IMR-90 (cell line): Measurements from ENCODE around the gene NBPF4. TPM values are rescaled to one million over a fixed set of nuclear protein-coding genes. Genes with fewer than 3 reads are reported as not detected.

Experiments
- ATAC-seq: fragments of 200-7000 bp; cut with Tn5 transposase; 2 replicates; pipeline ENCODE4 v1.9.1; 2020; ENCODE audit warnings: low read depth, mild to moderate bottlenecking, moderate library complexity
- BruUV-seq: library from RNA; stranded (reverse); fragments of 400-500 nt; replicated peaks from 2 replicates; lab custom pipeline; 2021; lab: Mats Ljungman, UMichigan
- CTCF ChIA-PET: fragments of 300-600 bp; formaldehyde crosslinking; extraction: SDS; loops from one replicate; lab custom pipeline; 2021; ENCODE audit warnings: antibody characterized with exemption; lab: Yijun Ruan, JAX
- POLR2A ChIA-PET: fragments of 300-600 bp; sonication (Branson Sonifier 250); formaldehyde crosslinking; loops from one replicate; lab custom pipeline; 2022; ENCODE audit warnings: antibody characterized with exemption; ENCODE audit not compliant: unreplicated experiment; lab: Charles Lee
- DNase-seq: peaks from one replicate; pipeline ENCODE4 v3.0.0; 2013
- H2AFZ ChIP-seq: replicated peaks from 2 replicates; pipeline ENCODE3; 2013; ENCODE audit warnings: low read length, mild to moderate bottlenecking; ENCODE audit not compliant: poor library complexity
- H2AK5ac ChIP-seq: 2 replicates; pipeline ENCODE4 v1.6.1; 2013; ENCODE audit warnings: low read depth, low read length, inconsistent platforms
- H2AK9ac ChIP-seq: replicated peaks from 2 replicates; pipeline ENCODE3; 2013; ENCODE audit warnings: mild to moderate bottlenecking, low read depth, low read length, moderate library complexity; ENCODE audit not compliant: poor library complexity
- H2BK120ac ChIP-seq: 2 replicates; pipeline ENCODE4 v1.6.1; 2013; ENCODE audit warnings: low read depth, low read length, inconsistent platforms
- H2BK15ac ChIP-seq: 3 replicates; pipeline ENCODE4 v1.6.1; 2013; ENCODE audit warnings: low read depth, low read length, inconsistent platforms
- H2BK20ac ChIP-seq: 2 replicates; pipeline ENCODE4 v1.6.1; 2013; ENCODE audit warnings: low read depth, mild to moderate bottlenecking, inconsistent platforms, low read length, moderate library complexity
- H2BK5ac ChIP-seq: 2 replicates; pipeline ENCODE4 v1.6.1; 2013; ENCODE audit warnings: mild to moderate bottlenecking, low read depth, low read length, inconsistent platforms; ENCODE audit not compliant: poor library complexity, severe bottlenecking
- H3K14ac ChIP-seq: replicated peaks from 2 replicates; pipeline ENCODE4 v1.6.1; 2013; ENCODE audit warnings: low read depth, low read length, inconsistent platforms
- H3K18ac ChIP-seq: 2 replicates; pipeline ENCODE4 v1.6.1; 2013; ENCODE audit warnings: low read depth, low read length, control low read depth
- H3K23ac ChIP-seq: 2 replicates; pipeline ENCODE4 v1.6.1; 2013; ENCODE audit warnings: low read depth, low read length, inconsistent platforms
- H3K27ac ChIP-seq: 2 replicates; pipeline ENCODE4 v1.5.1; 2013; ENCODE audit warnings: mild to moderate bottlenecking, control low read depth, low read length; ENCODE audit not compliant: insufficient read depth
- H3K27me3 ChIP-seq: 2 replicates; pipeline ENCODE4 v1.6.1; 2013; ENCODE audit warnings: low read length; ENCODE audit not compliant: control insufficient read depth, insufficient read depth
- H3K36me3 ChIP-seq: 2 replicates; pipeline ENCODE4 v1.6.1; 2013; ENCODE audit warnings: low read length, mixed read lengths; ENCODE audit not compliant: control insufficient read depth, insufficient read depth
- H3K4ac ChIP-seq: 2 replicates; pipeline ENCODE4 v1.6.1; 2013; ENCODE audit warnings: low read depth, low read length, inconsistent platforms
- H3K4me1 ChIP-seq: 2 replicates; pipeline ENCODE4 v1.6.1; 2013; ENCODE audit warnings: low read length, mixed read lengths; ENCODE audit not compliant: control insufficient read depth, insufficient read depth
- H3K4me2 ChIP-seq: 2 replicates; pipeline ENCODE4 v1.6.1; 2013; ENCODE audit warnings: low read depth, mild to moderate bottlenecking, control low read depth, low read length, moderate library complexity
- H3K4me3 ChIP-seq: 2 replicates; pipeline ENCODE4 v1.5.1; 2013; ENCODE audit warnings: low read depth, mild to moderate bottlenecking, control low read depth, low read length, moderate library complexity; ENCODE audit not compliant: insufficient read depth
- H3K56ac ChIP-seq: 2 replicates; pipeline ENCODE4 v1.6.1; 2013; ENCODE audit warnings: low read length, inconsistent platforms; ENCODE audit not compliant: insufficient read depth; ENCODE audit errors: extremely low read depth
- H3K79me1 ChIP-seq, 2 experiments: 2 replicates each; pipeline ENCODE4 v1.6.1; 2013; ENCODE audit warnings: low read length in 2 of 2, inconsistent platforms in 1 of 2, low read depth in 1 of 2
- H3K9ac ChIP-seq: 2 replicates; pipeline ENCODE4 v1.6.1; 2013; ENCODE audit warnings: low read depth, low read length, control low read depth
- H3K9me1 ChIP-seq: 2 replicates; pipeline ENCODE4 v1.6.1; 2013; ENCODE audit warnings: low read length, inconsistent platforms; ENCODE audit not compliant: insufficient read depth
- H3K9me3 ChIP-seq: 2 replicates; pipeline ENCODE4 v1.6.1; 2013; ENCODE audit warnings: low read length; ENCODE audit not compliant: control insufficient read depth, insufficient read depth
- H4K20me1 ChIP-seq: 2 replicates; pipeline ENCODE4 v1.6.1; 2013; ENCODE audit warnings: low read length, inconsistent platforms; ENCODE audit not compliant: insufficient read depth
- H4K5ac ChIP-seq: 2 replicates; pipeline ENCODE4 v1.6.1; 2013; ENCODE audit warnings: mild to moderate bottlenecking, low read depth, low read length, control low read depth
- H4K8ac ChIP-seq, 2 experiments: 2 replicates each; pipeline ENCODE4 v1.6.1; 2013; ENCODE audit warnings: low read depth in 2 of 2, low read length in 2 of 2, control low read depth in 1 of 2, inconsistent platforms in 1 of 2
- H4K91ac ChIP-seq: 2 replicates; pipeline ENCODE4 v1.6.1; 2013; ENCODE audit warnings: low read depth, low read length, inconsistent platforms; ENCODE audit not compliant: insufficient read depth
- BHLHE40 ChIP-seq: fragments of 150-350 bp; IDR thresholded peaks from 2 replicates; pipeline ENCODE4 v1.6.1; 2016; ENCODE audit warnings: mild to moderate bottlenecking, low read depth, low read length
- CEBPB ChIP-seq: IDR thresholded peaks from 2 replicates; pipeline ENCODE4 v1.6.1; 2012; ENCODE audit warnings: low read depth, low read length, improper control_type of control experiment
- CHD1 ChIP-seq: IDR thresholded peaks from 2 replicates; pipeline ENCODE4 v1.6.1; 2012; ENCODE audit warnings: low read depth, low read length, improper control_type of control experiment
- FOS ChIP-seq: fragments of 150-350 bp; IDR thresholded peaks from 2 replicates; pipeline ENCODE4 v1.6.1; 2016; ENCODE audit warnings: low read depth, low read length
- MAFK ChIP-seq: IDR thresholded peaks from 2 replicates; pipeline ENCODE4 v1.6.1; 2012; ENCODE audit warnings: low read depth, low read length, improper control_type of control experiment
- MAZ ChIP-seq: IDR thresholded peaks from 2 replicates; pipeline ENCODE4 v1.6.1; 2012; ENCODE audit warnings: low read depth, mild to moderate bottlenecking, low read length, improper control_type of control experiment, moderate library complexity, borderline replicate concordance
- MXI1 ChIP-seq: IDR thresholded peaks from 2 replicates; pipeline ENCODE4 v1.6.1; 2012; ENCODE audit warnings: low read depth, mild to moderate bottlenecking, low read length, moderate library complexity, borderline replicate concordance
- NFE2L2 ChIP-seq: fragments of 150-350 bp; IDR thresholded peaks from 2 replicates; pipeline ENCODE4 v1.6.1; 2016; ENCODE audit warnings: low read depth, mild to moderate bottlenecking, low read length
- POLR2A ChIP-seq: IDR thresholded peaks from 2 replicates; pipeline ENCODE4 v1.6.1; 2012; ENCODE audit warnings: mild to moderate bottlenecking, low read depth, low read length
- RAD21 ChIP-seq: IDR thresholded peaks from 2 replicates; pipeline ENCODE4 v1.6.1; 2012; ENCODE audit warnings: low read length, improper control_type of control experiment
- RCOR1 ChIP-seq: IDR thresholded peaks from 2 replicates; pipeline ENCODE4 v1.6.1; 2012; ENCODE audit warnings: mild to moderate bottlenecking, low read length, improper control_type of control experiment; ENCODE audit not compliant: insufficient replicate concordance
- RFX5 ChIP-seq: IDR thresholded peaks from 2 replicates; pipeline ENCODE4 v1.8.0; 2012; ENCODE audit warnings: low read depth, mild to moderate bottlenecking, low read length, moderate library complexity
- SMC3 ChIP-seq: fragments of 150-350 bp; IDR thresholded peaks from 2 replicates; pipeline ENCODE4 v1.6.1; 2016; ENCODE audit warnings: low read depth, mild to moderate bottlenecking, antibody characterized with exemption, low read length, moderate library complexity
- WGBS, 2 experiments: methylation state at CpG; one replicate each; pipeline versions ENCODE4 v1.1.5 to v1.1.7; 2013; ENCODE audit warnings: missing lambda C conversion rate in 2 of 2; ENCODE audit not compliant: insufficient read length in 1 of 2; ENCODE audit errors: extremely low coverage in 2 of 2; 5-methylcytosine and 5-hydroxymethylcytosine counted together
- dilution Hi-C: fragments of 300-500 bp; cut with HindIII; formaldehyde crosslinking; loops from one replicate; pipeline ENCODE4 v1.14.3; 2018; ENCODE audit warnings: low sequenced_read_pairs; ENCODE audit not compliant: unreplicated experiment
- in situ Hi-C: fragments of 300-500 bp; cut with MboI; formaldehyde crosslinking; loops from 3 replicates; pipeline ENCODE4 v1.14.3; 2019; ENCODE audit warnings: low sequenced_read_pairs, inconsistent platforms, mixed read lengths
- intact Hi-C: fragments of 100-400 bp; cut with micrococcal nuclease; formaldehyde crosslinking; loops from 2 replicates; pipeline ENCODE4 v1.10.0; 2022
- polyA plus RNA-seq, 3 experiments: library from polyadenylated mRNA; depleted of rRNA; stranded (reverse); fragments of >200 nt; gene quantifications; 2 replicates each; pipeline ENCODE4 v1.2.3, GENCODE V29; 2012; ENCODE audit warnings: low replicate concordance in 1 of 3
- total RNA-seq: library from RNA; depleted of rRNA; stranded (reverse); fragments of >200 nt; gene quantifications from 2 replicates; pipeline ENCODE4 v1.2.3, GENCODE V29; 2012
- TF ChIP-seq, protein P1 (sequence below): fragments of 150-350 bp; IDR thresholded peaks from 2 replicates; pipeline ENCODE4 v1.6.1; 2016; ENCODE audit warnings: low read depth, mild to moderate bottlenecking, low read length, moderate library complexity, borderline replicate concordance
- TF ChIP-seq, protein P2 (sequence below): fragments of 150-350 bp; IDR thresholded peaks from 2 replicates; pipeline ENCODE4 v1.6.1; 2017; ENCODE audit warnings: mild to moderate bottlenecking, antibody characterized with exemption, low read length, low read depth
- TF ChIP-seq, protein P3 (sequence below): conservative IDR thresholded peaks from 2 replicates; pipeline ENCODE4 v1.5.1; 2012; ENCODE audit warnings: mild to moderate bottlenecking, low read depth, low read length, improper control_type of control experiment

The NBPF4 gene
- total and polyA plus RNA-seq, 2 of the 4 experiments (the other 2 are of a cell fraction) = not detected

DNA sequence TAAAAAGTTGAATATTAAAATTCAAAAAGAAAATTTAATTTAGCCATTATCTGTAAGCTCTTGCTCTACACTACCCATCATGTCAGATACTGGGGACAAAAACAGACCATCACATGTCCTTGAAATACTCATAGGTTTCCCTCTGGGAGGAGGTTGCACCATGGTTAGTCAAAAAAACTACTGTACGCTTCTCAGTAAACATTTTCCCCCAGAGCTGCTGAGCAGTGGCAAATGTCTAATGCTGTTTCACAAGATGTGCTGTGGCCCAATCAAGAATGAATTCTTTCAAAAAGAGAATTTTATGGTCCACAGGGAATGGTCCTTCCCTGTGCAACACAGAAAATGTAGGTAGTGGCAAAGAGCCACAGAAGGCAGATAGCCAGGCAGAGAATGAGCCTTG, 49.8 kb downstream of the NBPF4 start:
- H3K9ac ChIP-seq = no peak overlapping the region
- no peak overlapping the region for H3K23ac ChIP-seq
- H2BK20ac ChIP-seq = no peak overlapping the region
- H3K18ac ChIP-seq = no peak overlapping the region
- no peak overlapping the region for H3K27ac ChIP-seq
- POLR2A ChIA-PET = no interaction called here
- H4K20me1 ChIP-seq = peaks cover 47% of the 10 kb centered on the region; the same call in 1 of the 2 replicates
- no peak overlapping the region for H3K4me3 ChIP-seq
- H3K56ac ChIP-seq = no peak overlapping the region
- peaks cover 19% of the 10 kb centered on the region for H3K36me3 ChIP-seq
- no peak for ATAC-seq
- TF ChIP-seq POLR2A = no peak
- TF ChIP-seq FOS = no peak
- no peak for TF ChIP-seq RCOR1
- TF ChIP-seq, protein P1, sequence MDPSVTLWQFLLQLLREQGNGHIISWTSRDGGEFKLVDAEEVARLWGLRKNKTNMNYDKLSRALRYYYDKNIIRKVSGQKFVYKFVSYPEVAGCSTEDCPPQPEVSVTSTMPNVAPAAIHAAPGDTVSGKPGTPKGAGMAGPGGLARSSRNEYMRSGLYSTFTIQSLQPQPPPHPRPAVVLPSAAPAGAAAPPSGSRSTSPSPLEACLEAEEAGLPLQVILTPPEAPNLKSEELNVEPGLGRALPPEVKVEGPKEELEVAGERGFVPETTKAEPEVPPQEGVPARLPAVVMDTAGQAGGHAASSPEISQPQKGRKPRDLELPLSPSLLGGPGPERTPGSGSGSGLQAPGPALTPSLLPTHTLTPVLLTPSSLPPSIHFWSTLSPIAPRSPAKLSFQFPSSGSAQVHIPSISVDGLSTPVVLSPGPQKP = no peak
- TF ChIP-seq CHD1 = no peak
- TF ChIP-seq, protein P2, sequence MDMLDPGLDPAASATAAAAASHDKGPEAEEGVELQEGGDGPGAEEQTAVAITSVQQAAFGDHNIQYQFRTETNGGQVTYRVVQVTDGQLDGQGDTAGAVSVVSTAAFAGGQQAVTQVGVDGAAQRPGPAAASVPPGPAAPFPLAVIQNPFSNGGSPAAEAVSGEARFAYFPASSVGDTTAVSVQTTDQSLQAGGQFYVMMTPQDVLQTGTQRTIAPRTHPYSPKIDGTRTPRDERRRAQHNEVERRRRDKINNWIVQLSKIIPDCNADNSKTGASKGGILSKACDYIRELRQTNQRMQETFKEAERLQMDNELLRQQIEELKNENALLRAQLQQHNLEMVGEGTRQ = no peak
- TF ChIP-seq MAZ = no peak
- no peak for TF ChIP-seq CEBPB
- no peak for TF ChIP-seq RFX5
- no peak for TF ChIP-seq SMC3
- TF ChIP-seq RAD21 = no peak
- no peak for TF ChIP-seq MAFK
- TF ChIP-seq MXI1 = no peak
- TF ChIP-seq BHLHE40 = no peak
- TF ChIP-seq, protein P3, sequence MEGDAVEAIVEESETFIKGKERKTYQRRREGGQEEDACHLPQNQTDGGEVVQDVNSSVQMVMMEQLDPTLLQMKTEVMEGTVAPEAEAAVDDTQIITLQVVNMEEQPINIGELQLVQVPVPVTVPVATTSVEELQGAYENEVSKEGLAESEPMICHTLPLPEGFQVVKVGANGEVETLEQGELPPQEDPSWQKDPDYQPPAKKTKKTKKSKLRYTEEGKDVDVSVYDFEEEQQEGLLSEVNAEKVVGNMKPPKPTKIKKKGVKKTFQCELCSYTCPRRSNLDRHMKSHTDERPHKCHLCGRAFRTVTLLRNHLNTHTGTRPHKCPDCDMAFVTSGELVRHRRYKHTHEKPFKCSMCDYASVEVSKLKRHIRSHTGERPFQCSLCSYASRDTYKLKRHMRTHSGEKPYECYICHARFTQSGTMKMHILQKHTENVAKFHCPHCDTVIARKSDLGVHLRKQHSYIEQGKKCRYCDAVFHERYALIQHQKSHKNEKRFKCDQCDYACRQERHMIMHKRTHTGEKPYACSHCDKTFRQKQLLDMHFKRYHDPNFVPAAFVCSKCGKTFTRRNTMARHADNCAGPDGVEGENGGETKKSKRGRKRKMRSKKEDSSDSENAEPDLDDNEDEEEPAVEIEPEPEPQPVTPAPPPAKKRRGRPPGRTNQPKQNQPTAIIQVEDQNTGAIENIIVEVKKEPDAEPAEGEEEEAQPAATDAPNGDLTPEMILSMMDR = no peak
- TF ChIP-seq NFE2L2 = no peak
- H2AK5ac ChIP-seq = no peak overlapping the region
- H2BK120ac ChIP-seq = no peak overlapping the region
- WGBS, 2 experiments = no CpG with 5 or more reads among the region's 1 CpG
- peaks cover 2% of the 10 kb centered on the region; the same call in 1 of the 2 replicates for H3K4me1 ChIP-seq
- peaks cover 6 to 60% of the 10 kb centered on the region in 2 experiments for H3K79me1 ChIP-seq
- peaks cover 9% of the 10 kb centered on the region; the same call in 1 of the 2 replicates for H3K9me1 ChIP-seq
- no peak overlapping the region for H2AFZ ChIP-seq
- no peak overlapping the region for H3K14ac ChIP-seq
- no peak overlapping the region for H3K4ac ChIP-seq
- H4K91ac ChIP-seq = no peak overlapping the region
- H2BK5ac ChIP-seq = no peak overlapping the region
- no peak overlapping the region for H4K8ac ChIP-seq
- H3K9me3 ChIP-seq = no peaks in the 10 kb centered on the region
- H4K5ac ChIP-seq = no peak overlapping the region
- BruUV-seq = no TSS peak
- intact Hi-C loops (no loop called here), in situ Hi-C loops (no loop called here), dilution Hi-C loops (no loop called here)
- CTCF ChIA-PET = no interaction called here
- no peak overlapping the region for H3K4me2 ChIP-seq
- H3K27me3 ChIP-seq = no peaks in the 10 kb centered on the region
- no peak overlapping the region for H2BK15ac ChIP-seq
- DNase-seq = no peak
- no peak overlapping the region for H2AK9ac ChIP-seq
